ENCODE data around the gene HDHD5. TPM values are rescaled to one million over a fixed set of nuclear protein-coding genes. Genes with fewer than 3 reads are reported as not detected.

Gene HDHD5
- total RNA-seq, 1 experiment from 2014 or later = 68.4 TPM

- H3K27ac Mint-ChIP-seq = no peak overlapping the region; a peak in 1 of 7 replicates
- Histone ChIP-seq H3K4me2 (ENCODE audit: insufficient read depth, insufficient read length, low read length) (no peak overlapping the region), H2BK15ac (ENCODE audit: low read depth, low read length) (no peak overlapping the region), H4K8ac (replicated peaks; ENCODE audit: insufficient read length, low read depth, low read length) (no peak overlapping the region), H3K18ac (ENCODE audit: insufficient read length, low read depth, low read length) (no peak overlapping the region), H2BK120ac (ENCODE audit: low read depth, low read length, poor library complexity, severe bottlenecking) (no peak overlapping the region), H3K56ac (ENCODE audit: insufficient read length, low read depth, low read length) (no peak overlapping the region), H2BK5ac (ENCODE audit: insufficient read length, low read length) (no peak overlapping the region), H3K4ac (ENCODE audit: low read depth, low read length) (no peak overlapping the region), H3K14ac (ENCODE audit: insufficient read depth, low read length) (no peak overlapping the region; the same call in 1 of the 2 replicates), H3K9ac (ENCODE audit: extremely low read depth, insufficient read length, low read length) (no peak overlapping the region), H3K79me2 (ENCODE audit: insufficient read depth, low read length) (peaks cover 28% of the 10 kb centered on the region; the same call in 1 of the 2 replicates), H4K91ac (ENCODE audit: insufficient read length, low read depth, low read length) (no peak overlapping the region), H4K5ac (ENCODE audit: insufficient read length, low read depth, low read length) (no peak overlapping the region), H3K9me3 (ENCODE audit: control insufficient read depth, low read depth, low read length) (no peaks in the 10 kb centered on the region), H3K23me2 (ENCODE audit: insufficient read length, low read depth, low read length, poor library complexity, severe bottlenecking) (no peaks in the 10 kb centered on the region), H2AK5ac (ENCODE audit: insufficient read length, low read length) (no peak overlapping the region), H4K20me1 (ENCODE audit: control insufficient read depth, insufficient read depth, insufficient read length) (no peaks in the 10 kb centered on the region), H3K27ac (ENCODE audit: insufficient read length, low read depth, low read length) (no peak overlapping the region), H3K79me1 (ENCODE audit: insufficient read depth, low read depth, low read length, poor library complexity, severe bottlenecking) (peaks cover 6% of the 10 kb centered on the region), H2BK12ac (ENCODE audit: insufficient read length, low read depth, low read length) (no peak overlapping the region), H3T11ph (ENCODE audit: low read length) (no peak overlapping the region), H2AFZ (ENCODE audit: low read length) (no peak overlapping the region), H3K4me1 (ENCODE audit: insufficient read depth, low read length) (no peaks in the 10 kb centered on the region), H3K23ac (ENCODE audit: insufficient read length, low read depth, low read length) (no peak overlapping the region), H2BK20ac (ENCODE audit: low read depth, low read length, poor library complexity, severe bottlenecking) (no peak overlapping the region), H3K27me3 (ENCODE audit: insufficient read depth, low read length) (no peaks in the 10 kb centered on the region)
- WGBS (ENCODE audit: extremely low coverage, insufficient read length, low lambda C conversion rate) = no CpG with 5 or more reads among the region's 6 CpGs
- no peaks in the 10 kb centered on the region for H3K27me3 Mint-ChIP-seq (ENCODE audit: low read depth)
- TF ChIP-seq CTCF (conservative IDR thresholded peaks at IDR 0.05) = no peak
- H3K9me3 Mint-ChIP-seq = no peaks in the 10 kb centered on the region
- no peak overlapping the region for H3K4me3 Mint-ChIP-seq
- H3K4me1 Mint-ChIP-seq = peaks cover 0 to 10% of the 10 kb centered on the region in 2 experiments; a peak in 3 of 4 replicates
- H3K36me3 Mint-ChIP-seq (ENCODE audit: insufficient read depth in 1 of 3, low read depth in 3 of 3) = peaks cover 5 to 11% (median 10%) of the 10 kb centered on the region in 3 experiments; a peak in 6 of 7 replicates
- no peak for DNase-seq
Observed at GRCh38 chr22:17152340-17152739, 6.7 kb downstream of the HDHD5 start.
